ENCODE measurements around the gene SND1. TPM values are rescaled to one million over a fixed set of nuclear protein-coding genes. Genes with fewer than 3 reads are reported as not detected.

Gene SND1
- total and polyA plus RNA-seq, 3 experiments from 2014 or later = 121 to 203 (median 198) TPM

DNA sequence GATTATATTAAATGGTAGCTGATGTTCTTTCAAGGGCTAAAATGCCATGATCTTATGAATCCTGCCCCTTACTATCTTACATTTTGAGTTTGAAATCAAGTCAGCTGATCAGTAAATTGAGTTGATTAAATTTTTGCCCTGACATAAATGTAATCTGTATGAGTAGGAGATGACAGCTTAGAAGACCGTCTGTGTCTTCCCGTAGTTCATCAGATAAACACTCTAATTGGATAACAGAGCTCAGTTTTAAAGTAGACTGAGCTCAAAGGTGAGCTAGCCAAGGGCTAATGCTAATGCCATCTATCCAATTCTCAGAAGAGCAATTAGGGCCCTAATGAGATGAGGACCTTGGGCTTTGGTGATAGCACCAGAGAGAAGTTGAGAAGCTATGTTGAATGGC lies 296.3 kb downstream of the SND1 start:
- Mint-ChIP-seq H3K4me1 (peaks cover 3 to 6% (median 4%) of the 10 kb centered on the region in 3 donors), H3K36me3 (peaks cover 0 to 31% (median 14%) of the 10 kb centered on the region in 3 donors), H3K27me3 (peaks cover 0 to 1% of the 10 kb centered on the region in 2 donors), H3K9me3 (no peaks in the 10 kb centered on the region), H3K27ac (no peak overlapping the region), H3K4me3 (no peak overlapping the region)
- H3K36me3 ChIP-seq (ENCODE audit: insufficient read depth, low read length) = no peaks in the 10 kb centered on the region
- ChIA-PET CTCF (no interaction called here), POLR2A (no interaction called here)
- H3K4me3 ChIP-seq (ENCODE audit: low read length) = no peak overlapping the region
- no peaks in the 10 kb centered on the region for H3K27me3 ChIP-seq (ENCODE audit: insufficient read depth, low read length, poor library complexity, severe bottlenecking)
- no peaks in the 10 kb centered on the region for H3K4me1 ChIP-seq (ENCODE audit: insufficient read depth, low read length)
- no peak overlapping the region for H3K27ac ChIP-seq (ENCODE audit: low read depth, low read length)
- no peak for DNase-seq
- H3K9me3 ChIP-seq (ENCODE audit: low read length) = no peaks in the 10 kb centered on the region

DNA sequence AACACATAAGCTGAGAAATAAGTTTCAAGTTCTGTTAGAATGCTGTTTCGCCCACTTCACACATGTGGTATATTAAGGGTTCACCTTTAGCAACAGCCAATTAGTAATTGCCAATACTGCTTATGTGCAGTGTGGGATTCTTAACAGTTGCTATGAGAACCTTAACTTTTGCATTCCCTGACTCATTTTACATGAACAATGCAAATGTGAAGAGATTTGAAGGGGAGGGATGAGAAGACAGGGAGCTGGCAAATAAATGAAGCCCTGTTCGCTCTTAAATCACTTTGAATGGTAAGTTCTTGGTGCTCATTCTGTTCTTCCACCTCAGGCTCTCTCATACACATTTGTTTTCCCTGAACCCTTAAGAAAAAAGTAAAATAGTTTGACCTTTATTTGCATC lies 296.9 kb downstream of the SND1 start:
- H3K27me3 Mint-ChIP-seq = peaks cover 0 to 1% of the 10 kb centered on the region in 2 donors
- no peaks in the 10 kb centered on the region for H3K9me3 ChIP-seq (ENCODE audit: low read length)
- H3K9me3 Mint-ChIP-seq = no peaks in the 10 kb centered on the region
- no peaks in the 10 kb centered on the region for H3K27me3 ChIP-seq (ENCODE audit: insufficient read depth, low read length, poor library complexity, severe bottlenecking)
- H3K4me1 Mint-ChIP-seq = peaks cover 3 to 6% (median 4%) of the 10 kb centered on the region in 3 donors
- no peaks in the 10 kb centered on the region for H3K4me1 ChIP-seq (ENCODE audit: insufficient read depth, low read length)
- peaks cover 0 to 29% (median 15%) of the 10 kb centered on the region in 3 donors for H3K36me3 Mint-ChIP-seq
- no peaks in the 10 kb centered on the region for H3K36me3 ChIP-seq (ENCODE audit: insufficient read depth, low read length)
- POLR2A ChIA-PET = no interaction called here
- no peak overlapping the region for H3K27ac ChIP-seq (ENCODE audit: low read depth, low read length)
- no peak overlapping the region for H3K4me3 ChIP-seq (ENCODE audit: low read length)
- no peak for DNase-seq
- H3K27ac Mint-ChIP-seq = no peak overlapping the region
- H3K4me3 Mint-ChIP-seq = no peak overlapping the region
- CTCF ChIA-PET = no interaction called here

DNA sequence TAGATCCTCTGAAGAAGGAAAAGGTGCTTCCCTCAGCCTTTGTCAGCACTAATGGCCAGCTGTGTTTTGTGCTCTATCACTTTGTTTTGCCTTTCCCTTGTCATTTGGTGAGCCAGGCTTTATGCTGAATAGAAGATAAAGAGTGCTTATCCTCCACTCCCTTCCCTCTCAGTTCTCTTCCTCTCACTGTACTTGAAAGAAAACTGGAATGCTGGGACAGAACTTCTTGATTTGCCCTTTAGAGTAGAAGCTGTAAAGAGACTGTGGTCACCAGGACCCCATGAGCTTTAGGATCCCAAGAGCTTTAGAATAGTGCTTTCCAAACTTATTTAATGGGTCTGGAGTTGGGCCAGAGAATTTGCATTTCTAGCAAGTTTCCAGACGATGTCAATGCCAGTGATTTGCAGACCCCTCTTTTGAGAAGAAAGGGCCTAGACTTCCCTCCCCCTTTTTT lies 297.8 kb downstream of the SND1 start:
- Mint-ChIP-seq H3K27me3 (peaks cover 0 to 1% of the 10 kb centered on the region in 2 donors), H3K27ac (peak overlapping the region in 2 of 8 donors; percentile 11), H3K36me3 (peaks cover 0 to 26% (median 13%) of the 10 kb centered on the region in 3 donors), H3K4me1 (peaks cover 3 to 6% (median 4%) of the 10 kb centered on the region in 3 donors), H3K9me3 (no peaks in the 10 kb centered on the region), H3K4me3 (no peak overlapping the region)
- H3K27me3 ChIP-seq (ENCODE audit: insufficient read depth, low read length, poor library complexity, severe bottlenecking) = no peaks in the 10 kb centered on the region
- DNase-seq = no peak
- no peaks in the 10 kb centered on the region for H3K4me1 ChIP-seq (ENCODE audit: insufficient read depth, low read length)
- CTCF ChIA-PET = no interaction called here
- H3K4me3 ChIP-seq (ENCODE audit: low read length) = no peak overlapping the region
- POLR2A ChIA-PET = no interaction called here
- H3K9me3 ChIP-seq (ENCODE audit: low read length) = no peaks in the 10 kb centered on the region
- no peaks in the 10 kb centered on the region for H3K36me3 ChIP-seq (ENCODE audit: insufficient read depth, low read length)
- H3K27ac ChIP-seq (ENCODE audit: low read depth, low read length) = no peak overlapping the region

DNA sequence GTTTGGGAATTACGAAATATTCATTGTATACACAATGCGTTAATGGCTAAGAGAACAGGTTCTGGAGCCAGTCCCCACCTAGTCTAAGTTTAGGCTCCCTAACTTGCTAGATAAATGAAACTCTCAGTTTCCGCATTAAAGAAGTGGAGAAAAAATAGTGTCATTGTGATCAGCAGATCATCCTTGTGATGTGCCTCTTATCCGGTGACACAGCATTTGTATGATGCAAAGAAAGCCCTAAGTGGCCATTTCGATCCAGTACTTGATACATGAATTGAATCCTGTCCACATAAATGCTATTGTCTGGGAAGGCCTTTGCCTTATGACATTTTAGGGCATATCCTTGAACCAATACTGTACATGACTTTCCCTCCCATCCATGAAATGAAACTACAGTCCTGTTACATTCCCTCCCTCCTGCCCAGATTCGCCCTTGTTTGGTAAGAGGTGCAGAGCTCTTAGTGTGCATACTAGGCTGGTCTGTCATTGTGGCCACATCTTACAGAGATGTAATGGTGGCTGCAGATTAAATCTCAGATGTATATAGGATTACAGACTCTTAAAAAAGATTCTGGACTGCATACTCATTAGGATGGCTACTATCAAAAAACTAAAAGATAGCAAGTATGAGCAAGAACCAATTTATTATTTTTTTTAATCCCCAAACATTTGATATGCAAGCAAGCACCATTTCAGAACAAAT lies 298.4 kb downstream of the SND1 start:
- peaks cover 3 to 6% (median 4%) of the 10 kb centered on the region in 3 donors for H3K4me1 Mint-ChIP-seq
- DNase-seq = no peak
- CTCF ChIA-PET = no interaction called here
- Histone ChIP-seq H3K4me1 (ENCODE audit: insufficient read depth, low read length) (no peaks in the 10 kb centered on the region), H3K4me3 (ENCODE audit: low read length) (no peak overlapping the region), H3K9me3 (ENCODE audit: low read length) (no peaks in the 10 kb centered on the region), H3K36me3 (ENCODE audit: insufficient read depth, low read length) (no peaks in the 10 kb centered on the region), H3K27ac (ENCODE audit: low read depth, low read length) (no peak overlapping the region), H3K27me3 (ENCODE audit: insufficient read depth, low read length, poor library complexity, severe bottlenecking) (no peaks in the 10 kb centered on the region)
- H3K9me3 Mint-ChIP-seq = no peaks in the 10 kb centered on the region
- POLR2A ChIA-PET = no interaction called here
- no peak overlapping the region for H3K4me3 Mint-ChIP-seq
- H3K27me3 Mint-ChIP-seq = peaks cover 0 to 1% of the 10 kb centered on the region in 2 donors
- peak overlapping the region in 1 of 8 donors; percentile 14 for H3K27ac Mint-ChIP-seq
- H3K36me3 Mint-ChIP-seq = peaks cover 0 to 26% (median 13%) of the 10 kb centered on the region in 3 donors

DNA sequence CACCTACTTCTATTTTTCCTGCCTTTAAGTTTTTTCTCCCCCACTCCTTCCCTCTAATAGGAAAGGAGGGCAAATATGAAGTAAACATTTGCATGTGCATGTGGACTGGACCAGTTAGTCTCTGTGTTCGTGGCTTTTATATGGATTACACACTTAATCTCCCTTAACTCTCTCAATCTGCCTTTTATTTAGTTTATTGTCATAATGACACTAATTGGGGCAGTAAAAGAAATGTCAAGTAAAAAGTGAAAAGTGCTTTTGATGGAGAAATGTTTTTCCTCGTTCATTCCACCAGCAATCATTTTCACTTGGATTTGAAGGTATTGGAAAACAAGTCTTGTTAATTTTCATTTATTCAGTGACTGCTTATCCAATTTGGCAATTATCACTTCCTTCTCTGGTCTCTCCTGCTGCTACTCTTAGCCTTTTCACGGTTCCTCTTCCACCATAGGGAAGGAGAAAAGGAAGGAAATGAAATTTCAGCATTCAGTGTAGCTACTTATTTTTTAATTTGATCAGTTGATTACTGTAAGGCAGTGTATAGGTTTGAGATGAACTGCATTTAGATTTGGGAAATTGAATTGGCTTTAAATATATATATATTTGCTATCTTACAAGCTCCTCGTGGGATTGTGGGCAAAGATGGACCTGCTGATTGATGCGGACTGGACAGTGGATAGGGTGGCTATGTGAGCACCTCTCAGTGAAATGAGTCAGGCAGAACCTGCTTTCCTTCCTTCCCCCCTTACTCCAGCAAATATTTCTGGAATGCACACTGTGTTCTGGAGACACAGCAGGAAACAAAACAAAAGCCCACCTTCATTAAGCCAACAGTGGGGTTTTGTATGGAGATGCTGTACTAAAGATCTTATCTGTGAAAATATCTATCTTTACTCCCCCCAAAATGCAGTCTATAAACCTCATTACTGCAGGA lies 301.7 kb downstream of the SND1 start:
- Mint-ChIP-seq H3K4me3 (no peak overlapping the region), H3K27me3 (peaks cover 0 to 1% of the 10 kb centered on the region in 2 donors)

DNA sequence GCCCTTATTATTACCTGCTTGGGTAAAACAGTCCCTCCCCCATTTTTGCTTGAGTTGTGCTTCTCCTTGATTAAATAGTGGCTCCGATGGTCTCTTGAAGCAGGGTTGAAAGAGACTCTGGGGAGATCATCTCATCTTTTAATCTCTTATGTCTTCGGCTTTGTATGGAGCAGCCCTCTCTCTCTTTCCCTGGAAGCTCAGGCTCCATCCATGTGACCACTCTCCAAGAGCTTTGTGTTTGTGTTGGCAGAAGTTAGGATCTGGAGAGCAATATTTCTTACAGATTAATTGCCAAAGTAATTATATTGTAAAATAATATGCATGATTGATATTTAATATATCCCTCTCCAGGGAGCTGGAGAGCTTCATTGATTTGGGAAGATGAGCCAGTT lies 302.4 kb downstream of the SND1 start:
- Mint-ChIP-seq H3K27ac (no peak overlapping the region), H3K27me3 (peaks cover 0 to 1% of the 10 kb centered on the region in 2 donors), H3K4me3 (no peak overlapping the region), H3K9me3 (no peaks in the 10 kb centered on the region), H3K36me3 (peaks cover 2 to 26% (median 13%) of the 10 kb centered on the region in 3 donors), H3K4me1 (peaks cover 0 to 4% (median 0%) of the 10 kb centered on the region in 3 donors)
- Histone ChIP-seq H3K27ac (ENCODE audit: low read depth, low read length) (no peak overlapping the region), H3K36me3 (ENCODE audit: insufficient read depth, low read length) (peaks cover 4% of the 10 kb centered on the region), H3K4me3 (ENCODE audit: low read length) (no peak overlapping the region), H3K27me3 (ENCODE audit: insufficient read depth, low read length, poor library complexity, severe bottlenecking) (no peaks in the 10 kb centered on the region), H3K9me3 (ENCODE audit: low read length) (no peaks in the 10 kb centered on the region), H3K4me1 (ENCODE audit: insufficient read depth, low read length) (no peaks in the 10 kb centered on the region)
- CTCF ChIA-PET = no interaction called here
- POLR2A ChIA-PET = no interaction called here
- DNase-seq = no peak

More for the DNA sequence above, 301.7 kb downstream of the SND1 start:
- H3K27ac ChIP-seq (ENCODE audit: low read depth, low read length) = no peak overlapping the region
- peaks cover 4% of the 10 kb centered on the region for H3K36me3 ChIP-seq (ENCODE audit: insufficient read depth, low read length)
- no peaks in the 10 kb centered on the region for H3K9me3 Mint-ChIP-seq
- no peak overlapping the region for H3K4me3 ChIP-seq (ENCODE audit: low read length)
- peak overlapping the region in 1 of 8 donors; percentile 80 for H3K27ac Mint-ChIP-seq
- no peaks in the 10 kb centered on the region for H3K4me1 ChIP-seq (ENCODE audit: insufficient read depth, low read length)
- H3K27me3 ChIP-seq (ENCODE audit: insufficient read depth, low read length, poor library complexity, severe bottlenecking) = no peaks in the 10 kb centered on the region
- no peaks in the 10 kb centered on the region for H3K9me3 ChIP-seq (ENCODE audit: low read length)
- ChIA-PET POLR2A (no interaction called here), CTCF (no interaction called here)
- H3K4me1 Mint-ChIP-seq = peaks cover 0 to 4% (median 0%) of the 10 kb centered on the region in 3 donors
- H3K36me3 Mint-ChIP-seq = peaks cover 0 to 25% (median 11%) of the 10 kb centered on the region in 3 donors
- no peak for DNase-seq

DNA sequence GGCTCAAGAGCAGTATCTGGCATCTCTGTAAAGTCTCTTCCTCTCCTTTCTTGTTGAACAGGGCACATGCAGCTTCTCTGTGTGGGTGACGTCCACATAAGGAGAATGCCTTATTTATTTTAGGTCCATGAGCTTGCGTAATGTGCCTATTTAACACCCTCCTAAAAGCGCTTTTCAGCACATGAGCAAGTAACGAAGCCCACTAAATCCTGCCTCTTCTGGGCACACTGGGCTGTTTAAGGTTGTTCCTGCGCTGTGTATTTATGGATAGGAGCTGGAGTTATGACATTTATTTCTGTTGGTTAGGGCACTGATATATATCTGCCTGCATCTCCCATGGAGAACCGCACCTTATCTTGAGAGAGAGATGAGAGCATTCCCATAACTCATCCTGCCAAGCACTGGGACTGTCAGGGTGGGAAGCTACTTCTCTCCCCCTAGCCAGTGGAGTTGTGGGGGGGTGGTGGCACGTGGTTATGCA lies 303.1 kb downstream of the SND1 start:
- H3K36me3 Mint-ChIP-seq = peaks cover 4 to 29% (median 15%) of the 10 kb centered on the region in 3 donors
- ChIA-PET CTCF (no interaction called here), POLR2A (no interaction called here)
- H3K4me1 ChIP-seq (ENCODE audit: insufficient read depth, low read length) = no peaks in the 10 kb centered on the region
- no peak for DNase-seq
- H3K4me3 Mint-ChIP-seq = no peak overlapping the region
- H3K27ac Mint-ChIP-seq = no peak overlapping the region
- H3K9me3 Mint-ChIP-seq = no peaks in the 10 kb centered on the region
- H3K4me1 Mint-ChIP-seq = peaks cover 0 to 4% (median 0%) of the 10 kb centered on the region in 3 donors
- peaks cover 4% of the 10 kb centered on the region for H3K36me3 ChIP-seq (ENCODE audit: insufficient read depth, low read length)
- no peaks in the 10 kb centered on the region for H3K27me3 ChIP-seq (ENCODE audit: insufficient read depth, low read length, poor library complexity, severe bottlenecking)
- no peak overlapping the region for H3K4me3 ChIP-seq (ENCODE audit: low read length)
- no peak overlapping the region for H3K27ac ChIP-seq (ENCODE audit: low read depth, low read length)
- peaks cover 0 to 1% of the 10 kb centered on the region in 2 donors for H3K27me3 Mint-ChIP-seq
- no peaks in the 10 kb centered on the region for H3K9me3 ChIP-seq (ENCODE audit: low read length)

DNA sequence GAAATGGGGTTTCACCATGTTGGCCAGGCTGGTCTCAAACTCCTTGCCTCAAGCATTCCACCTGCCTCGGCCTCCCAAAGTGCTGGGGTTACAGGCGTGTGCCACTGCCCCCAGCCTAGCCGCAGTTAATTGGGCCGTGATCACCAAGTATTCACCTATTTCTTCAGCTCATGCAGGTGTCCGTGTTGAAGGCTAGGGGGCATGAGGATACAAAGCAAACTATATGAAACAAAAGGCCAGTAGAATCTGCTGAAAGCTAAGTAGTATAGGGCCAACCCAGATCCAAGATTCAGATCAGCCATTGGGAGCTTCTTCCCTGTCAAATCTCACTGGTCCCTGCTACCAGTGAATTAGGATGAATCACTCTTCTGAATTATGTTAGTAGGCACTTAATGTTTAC lies 305.9 kb downstream of the SND1 start:
- Mint-ChIP-seq H3K27me3 (no peaks in the 10 kb centered on the region), H3K36me3 (peaks cover 22 to 36% (median 26%) of the 10 kb centered on the region in 3 donors), H3K9me3 (peaks cover 1 to 5% (median 2%) of the 10 kb centered on the region in 5 donors), H3K4me1 (peaks cover 0 to 2% (median 0%) of the 10 kb centered on the region in 3 donors), H3K4me3 (no peak overlapping the region), H3K27ac (no peak overlapping the region)
- H3K36me3 ChIP-seq (ENCODE audit: insufficient read depth, low read length) = peaks cover 4% of the 10 kb centered on the region
- no peaks in the 10 kb centered on the region for H3K27me3 ChIP-seq (ENCODE audit: insufficient read depth, low read length, poor library complexity, severe bottlenecking)
- H3K9me3 ChIP-seq (ENCODE audit: low read length) = no peaks in the 10 kb centered on the region
- H3K4me3 ChIP-seq (ENCODE audit: low read length) = no peak overlapping the region
- H3K4me1 ChIP-seq (ENCODE audit: insufficient read depth, low read length) = no peaks in the 10 kb centered on the region
- ChIA-PET POLR2A (no interaction called here), CTCF (no interaction called here)
- DNase-seq = no peak
- no peak overlapping the region for H3K27ac ChIP-seq (ENCODE audit: low read depth, low read length)

Measured in CD8-positive, alpha-beta memory T cell (primary cell).